Stomach (tissue), 4 donors: ENCODE results near the gene ZFHX3.

Source experiments
- EP300 ChIP-seq: sonication (generic); formaldehyde crosslinking; IDR thresholded peaks from one replicate; pipeline ENCODE4 v1.6.1; 2017; ENCODE audit warnings: antibody characterized with exemption
- POLR2AphosphoS5 ChIP-seq, 3 donors: sonication (generic); formaldehyde crosslinking; IDR thresholded peaks; one replicate each; pipeline ENCODE4 v1.6.1; 2016; ENCODE audit warnings: antibody characterized with exemption in 3 of 3
- TF ChIP-seq, protein P1 (sequence below), 7 experiments: fragments of 450-650 bp in 4 of 7; fragments of 200-600 bp in 3 of 7; sonication (generic) in 3 of 7; IDR thresholded peaks; one replicate each; pipeline ENCODE4 v1.5.1; 2016 to 2019; ENCODE audit warnings: antibody characterized with exemption in 7 of 7, control low read depth in 2 of 7, mild to moderate bottlenecking in 1 of 7

GRCh38 chr16:72895951-72896350 lies 152.0 kb downstream of the ZFHX3 start:
- TF ChIP-seq, protein P1, sequence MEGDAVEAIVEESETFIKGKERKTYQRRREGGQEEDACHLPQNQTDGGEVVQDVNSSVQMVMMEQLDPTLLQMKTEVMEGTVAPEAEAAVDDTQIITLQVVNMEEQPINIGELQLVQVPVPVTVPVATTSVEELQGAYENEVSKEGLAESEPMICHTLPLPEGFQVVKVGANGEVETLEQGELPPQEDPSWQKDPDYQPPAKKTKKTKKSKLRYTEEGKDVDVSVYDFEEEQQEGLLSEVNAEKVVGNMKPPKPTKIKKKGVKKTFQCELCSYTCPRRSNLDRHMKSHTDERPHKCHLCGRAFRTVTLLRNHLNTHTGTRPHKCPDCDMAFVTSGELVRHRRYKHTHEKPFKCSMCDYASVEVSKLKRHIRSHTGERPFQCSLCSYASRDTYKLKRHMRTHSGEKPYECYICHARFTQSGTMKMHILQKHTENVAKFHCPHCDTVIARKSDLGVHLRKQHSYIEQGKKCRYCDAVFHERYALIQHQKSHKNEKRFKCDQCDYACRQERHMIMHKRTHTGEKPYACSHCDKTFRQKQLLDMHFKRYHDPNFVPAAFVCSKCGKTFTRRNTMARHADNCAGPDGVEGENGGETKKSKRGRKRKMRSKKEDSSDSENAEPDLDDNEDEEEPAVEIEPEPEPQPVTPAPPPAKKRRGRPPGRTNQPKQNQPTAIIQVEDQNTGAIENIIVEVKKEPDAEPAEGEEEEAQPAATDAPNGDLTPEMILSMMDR (IDR thresholded peaks at IDR 0.05): no peak
- TF ChIP-seq POLR2AphosphoS5 (IDR thresholded peaks at IDR 0.05): peak in 1 of 3 donors; percentile 17
- no peak for TF ChIP-seq EP300
